ENCODE measurements around the gene GH1.

GH1 gene

DNA sequence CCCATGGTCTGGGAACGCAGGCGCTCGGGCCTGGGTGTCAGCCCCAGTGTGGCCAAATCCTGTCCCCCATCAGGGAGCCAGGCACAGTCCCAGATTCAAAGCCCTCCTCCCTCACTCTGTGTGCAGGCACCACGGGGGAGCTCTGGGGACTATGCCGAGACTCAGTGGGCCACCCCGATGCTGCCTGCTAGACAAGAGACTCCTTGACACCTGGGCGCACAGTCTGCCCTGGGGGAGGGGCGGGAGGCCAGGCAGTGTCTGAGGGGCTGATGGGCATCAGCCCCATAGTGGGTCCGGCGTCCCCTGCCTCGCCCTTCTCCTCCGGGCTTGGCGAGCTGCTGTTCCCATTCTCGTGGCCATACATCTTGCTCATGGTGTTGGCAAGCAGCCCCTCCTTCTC is 21.9 kb upstream of the GH1 start:
- Histone ChIP-seq H3K4me1 (ENCODE audit: insufficient read depth, low read length) (no peaks in the 10 kb centered on the region), H3K9me3 (ENCODE audit: low read length) (no peaks in the 10 kb centered on the region), H3K4me3 (ENCODE audit: low read length) (no peak overlapping the region), H3K27me3 (ENCODE audit: insufficient read depth, low read length) (no peaks in the 10 kb centered on the region), H2AFZ (ENCODE audit: low read depth, low read length) (no peak overlapping the region), H3K36me3 (ENCODE audit: insufficient read depth, low read length) (no peaks in the 10 kb centered on the region)

DNA sequence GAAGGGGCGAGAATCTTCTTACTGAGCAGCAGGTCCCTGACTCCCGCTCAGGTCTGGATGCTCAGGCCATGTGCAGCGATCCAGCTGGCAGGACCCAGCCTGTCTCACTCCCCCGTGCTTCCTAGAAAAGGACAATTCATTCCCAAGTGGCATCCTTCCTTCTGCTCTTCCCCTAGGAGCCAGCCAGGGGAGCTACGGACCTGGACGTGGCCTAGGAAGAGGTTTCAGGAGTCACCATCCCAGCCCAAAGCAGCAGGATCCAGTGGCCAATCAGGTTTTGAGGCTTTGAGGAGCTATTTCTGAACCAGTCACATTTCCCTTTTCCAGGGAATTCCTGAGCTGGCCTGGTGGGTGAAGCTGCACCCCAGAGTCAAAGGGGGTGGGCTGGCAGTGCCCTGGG is 21.2 kb upstream of the GH1 start:
- no peak overlapping the region for H2AFZ ChIP-seq (ENCODE audit: low read depth, low read length)
- H3K9me3 ChIP-seq (ENCODE audit: low read length) = no peaks in the 10 kb centered on the region
- H3K36me3 ChIP-seq (ENCODE audit: insufficient read depth, low read length) = no peaks in the 10 kb centered on the region
- no peaks in the 10 kb centered on the region for H3K27me3 ChIP-seq (ENCODE audit: insufficient read depth, low read length)
- H3K4me3 ChIP-seq (ENCODE audit: low read length) = no peak overlapping the region
- no peaks in the 10 kb centered on the region for H3K4me1 ChIP-seq (ENCODE audit: insufficient read depth, low read length)

DNA sequence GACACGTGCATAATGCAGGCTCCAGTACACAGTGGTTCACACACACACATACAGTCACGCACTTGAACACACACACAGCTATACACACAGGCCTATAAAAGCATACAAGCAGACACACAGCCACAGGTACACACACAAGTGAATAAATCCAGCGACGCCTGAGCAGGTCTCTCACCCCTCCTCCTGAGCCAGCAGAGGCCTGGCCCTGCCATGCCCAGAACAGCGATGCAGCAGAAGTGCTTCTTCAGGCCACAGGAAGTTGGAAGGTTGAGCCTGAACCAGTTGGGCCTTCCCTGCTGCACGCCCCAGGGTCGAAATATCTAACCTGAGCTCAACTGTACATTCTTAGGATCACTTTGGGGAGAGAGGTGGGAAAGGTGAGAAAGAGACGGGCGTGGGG is 20.8 kb upstream of the GH1 start:
- Histone ChIP-seq H3K4me3 (ENCODE audit: low read length) (no peak overlapping the region), H2AFZ (ENCODE audit: low read depth, low read length) (no peak overlapping the region), H3K36me3 (ENCODE audit: insufficient read depth, low read length) (no peaks in the 10 kb centered on the region), H3K9me3 (ENCODE audit: low read length) (no peaks in the 10 kb centered on the region), H3K27me3 (ENCODE audit: insufficient read depth, low read length) (no peaks in the 10 kb centered on the region), H3K4me1 (ENCODE audit: insufficient read depth, low read length) (no peaks in the 10 kb centered on the region)

DNA sequence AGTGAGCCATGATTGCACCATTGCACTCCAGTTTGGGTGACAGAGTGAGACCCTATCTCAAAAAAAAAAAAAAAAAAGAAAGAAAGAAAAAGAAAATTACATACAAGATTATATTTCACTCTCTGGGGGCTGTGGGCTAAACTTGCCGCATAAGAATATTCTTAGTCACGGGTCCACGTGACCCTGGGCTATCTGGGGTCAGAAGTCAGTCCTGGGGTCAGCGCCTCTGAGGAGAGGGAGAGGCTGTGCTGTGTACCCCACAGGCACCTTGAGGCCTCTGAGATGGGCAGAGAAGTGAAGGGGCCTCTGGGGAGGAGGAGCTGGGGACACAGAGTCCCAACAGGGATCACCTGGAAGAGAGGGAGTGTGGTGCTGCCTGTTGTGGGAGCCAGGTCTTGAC is 19.3 kb upstream of the GH1 start:
- Histone ChIP-seq H2AFZ (ENCODE audit: low read depth, low read length) (no peak overlapping the region), H3K4me1 (ENCODE audit: insufficient read depth, low read length) (no peaks in the 10 kb centered on the region), H3K9me3 (ENCODE audit: low read length) (no peaks in the 10 kb centered on the region), H3K4me3 (ENCODE audit: low read length) (no peak overlapping the region), H3K36me3 (ENCODE audit: insufficient read depth, low read length) (no peaks in the 10 kb centered on the region), H3K27me3 (ENCODE audit: insufficient read depth, low read length) (no peaks in the 10 kb centered on the region)

DNA sequence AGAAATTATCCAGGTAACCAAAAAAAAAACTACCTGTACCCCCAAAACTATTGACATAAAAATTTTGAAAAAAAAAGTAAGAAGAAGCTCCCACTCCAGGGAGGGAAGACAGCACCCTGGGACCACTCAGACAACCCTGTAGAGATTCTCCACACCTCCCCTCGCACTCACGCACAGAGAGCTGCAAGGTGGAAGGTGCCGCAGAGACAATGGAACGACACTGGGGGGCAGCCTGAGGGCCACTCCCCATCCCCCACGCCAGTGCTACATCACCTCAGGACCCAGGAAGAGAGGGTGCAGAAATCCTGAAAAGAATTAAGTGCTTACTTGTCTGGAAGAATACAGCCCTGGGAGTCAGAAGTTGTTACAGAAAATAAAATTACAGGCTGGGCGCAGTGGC is 18.7 kb upstream of the GH1 start:
- Histone ChIP-seq H3K27me3 (ENCODE audit: insufficient read depth, low read length) (no peaks in the 10 kb centered on the region), H2AFZ (ENCODE audit: low read depth, low read length) (no peak overlapping the region), H3K9me3 (ENCODE audit: low read length) (no peaks in the 10 kb centered on the region), H3K4me3 (ENCODE audit: low read length) (no peak overlapping the region), H3K4me1 (ENCODE audit: insufficient read depth, low read length) (no peaks in the 10 kb centered on the region), H3K36me3 (ENCODE audit: insufficient read depth, low read length) (no peaks in the 10 kb centered on the region)

DNA sequence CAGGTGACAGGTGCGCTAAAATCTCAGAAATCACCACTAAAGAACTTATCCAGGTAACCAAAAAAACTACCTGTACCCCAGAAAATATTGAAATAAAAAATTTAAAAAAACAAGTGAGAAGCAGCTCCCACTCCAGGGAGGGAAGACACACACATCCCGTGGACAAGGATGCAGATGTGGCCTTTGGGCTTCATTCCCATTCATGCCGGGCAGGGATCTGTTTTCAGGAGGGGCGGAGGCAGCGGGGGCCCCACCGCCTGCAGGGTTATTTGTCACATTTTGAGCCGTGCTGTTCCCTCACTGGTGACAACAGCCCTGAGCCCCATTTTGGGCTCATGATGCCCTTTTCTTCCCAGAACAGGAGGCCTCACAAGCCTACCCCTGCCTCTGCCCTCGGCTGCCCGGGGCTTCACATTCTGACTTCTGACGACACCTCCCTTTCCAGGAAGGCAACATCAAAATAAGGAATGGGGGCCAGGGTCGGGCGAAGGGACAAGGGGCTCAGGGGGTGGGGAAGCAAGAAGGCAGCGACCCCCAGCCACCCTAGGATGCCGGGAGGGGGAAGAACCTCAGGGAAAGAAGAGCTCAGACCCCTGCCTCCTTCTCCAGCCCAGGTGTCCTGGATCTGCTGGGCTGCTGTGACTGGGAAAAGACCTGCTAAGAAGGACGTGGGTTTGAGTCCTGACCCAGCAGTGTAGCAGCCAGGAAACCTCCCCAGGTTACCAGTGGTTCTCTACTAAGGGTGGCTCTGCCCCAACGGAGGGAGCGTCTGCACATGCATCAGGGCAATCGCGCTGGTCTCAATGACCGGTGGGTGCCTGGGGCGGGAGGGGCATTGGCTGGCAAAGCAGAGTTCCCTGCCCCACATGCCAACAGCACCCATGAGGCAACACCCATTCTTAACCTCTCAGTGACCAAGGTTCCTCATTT is 15.8 kb upstream of the GH1 start:
- no peaks in the 10 kb centered on the region for H3K27me3 ChIP-seq (ENCODE audit: insufficient read depth, low read length)
- no peak overlapping the region for H2AFZ ChIP-seq (ENCODE audit: low read depth, low read length)
- no peaks in the 10 kb centered on the region for H3K4me1 ChIP-seq (ENCODE audit: insufficient read depth, low read length)
- H3K9me3 ChIP-seq (ENCODE audit: low read length) = no peaks in the 10 kb centered on the region
- no peak overlapping the region for H3K4me3 ChIP-seq (ENCODE audit: low read length)
- H3K36me3 ChIP-seq (ENCODE audit: insufficient read depth, low read length) = no peaks in the 10 kb centered on the region

DNA sequence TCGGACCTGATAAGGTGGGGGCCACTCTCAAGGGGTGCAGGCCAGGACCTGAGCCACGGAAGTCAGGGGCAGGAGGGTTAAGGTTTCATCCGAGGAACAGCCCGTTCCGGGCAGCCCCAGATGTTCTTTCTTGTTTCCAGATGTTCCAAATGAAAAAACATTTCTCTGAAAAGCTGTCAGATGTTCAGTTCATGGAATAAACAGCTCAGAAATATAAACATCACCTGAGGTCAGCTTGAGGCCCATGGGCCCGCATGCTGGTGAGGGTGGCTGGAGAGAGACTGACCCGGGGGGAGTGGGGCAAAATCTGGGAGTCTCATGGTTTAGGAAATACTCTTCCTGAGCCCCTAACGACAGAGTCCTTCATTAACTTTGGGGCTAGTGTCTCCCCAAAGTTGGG is 15.0 kb upstream of the GH1 start:
- Histone ChIP-seq H3K9me3 (ENCODE audit: low read length) (no peaks in the 10 kb centered on the region), H3K4me3 (ENCODE audit: low read length) (no peak overlapping the region), H3K36me3 (ENCODE audit: insufficient read depth, low read length) (no peaks in the 10 kb centered on the region), H3K27me3 (ENCODE audit: insufficient read depth, low read length) (no peaks in the 10 kb centered on the region), H3K4me1 (ENCODE audit: insufficient read depth, low read length) (no peaks in the 10 kb centered on the region), H2AFZ (ENCODE audit: low read depth, low read length) (no peak overlapping the region)

DNA sequence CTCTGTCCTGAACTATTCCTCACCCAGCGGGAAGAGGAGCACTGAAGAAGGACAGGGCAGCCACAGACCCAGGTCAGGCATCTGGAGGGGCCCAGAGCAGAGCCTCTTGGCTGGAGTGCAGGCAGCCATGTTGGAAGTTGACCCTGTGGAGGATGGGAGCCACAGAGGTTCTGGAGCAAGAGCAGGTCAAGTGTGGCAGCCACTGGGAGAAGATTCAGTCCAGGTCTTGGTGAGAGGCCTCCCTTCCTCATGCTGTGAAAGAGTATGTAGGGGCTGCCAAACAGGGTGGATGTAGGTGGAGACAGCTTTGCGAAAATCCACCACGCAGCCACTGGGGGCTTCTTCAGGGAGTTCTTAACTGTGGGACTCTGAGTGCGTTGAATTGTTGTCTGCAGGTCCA is 14.1 kb upstream of the GH1 start:
- Histone ChIP-seq H3K9me3 (ENCODE audit: low read length) (no peaks in the 10 kb centered on the region), H3K36me3 (ENCODE audit: insufficient read depth, low read length) (no peaks in the 10 kb centered on the region), H3K4me1 (ENCODE audit: insufficient read depth, low read length) (no peaks in the 10 kb centered on the region), H3K27me3 (ENCODE audit: insufficient read depth, low read length) (no peaks in the 10 kb centered on the region), H2AFZ (ENCODE audit: low read depth, low read length) (no peak overlapping the region), H3K4me3 (ENCODE audit: low read length) (no peak overlapping the region)

DNA sequence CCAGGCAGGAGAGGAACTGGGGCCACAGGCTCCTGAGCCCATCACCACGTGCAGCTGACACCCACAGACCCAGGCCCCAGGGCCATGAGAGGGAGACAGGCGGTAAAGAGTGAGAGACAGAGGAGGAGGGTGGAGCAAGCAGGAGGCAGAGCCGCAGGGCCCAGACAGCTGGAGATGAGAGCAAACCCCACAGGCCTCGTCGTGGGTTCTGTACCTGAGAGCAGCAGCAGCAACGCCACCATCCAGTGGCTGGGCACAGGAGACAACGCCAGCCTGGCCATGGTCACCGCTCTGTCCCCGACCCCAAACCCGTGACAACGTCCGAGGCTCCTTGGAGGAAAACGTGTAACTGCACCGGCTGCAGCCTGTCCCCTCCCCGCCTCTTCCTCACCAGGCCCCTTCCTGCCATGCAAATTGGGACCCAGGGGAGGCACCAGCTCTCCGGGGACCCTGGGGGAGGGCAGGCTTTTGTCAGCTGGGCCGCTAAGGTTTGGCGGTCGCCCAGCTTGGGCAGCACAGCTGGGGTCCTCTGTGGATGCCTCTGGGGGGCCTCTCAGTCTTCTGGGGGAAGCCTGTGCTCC is 13.4 kb upstream of the GH1 start, which contains the start of gene CD79B:
CD79B (minus strand) TSS at position 351 of the 581 bp plus-strand sequence; CDS start at position 281, 70 bp downstream.
- no peaks in the 10 kb centered on the region for H3K4me1 ChIP-seq (ENCODE audit: insufficient read depth, low read length)
- no peaks in the 10 kb centered on the region for H3K9me3 ChIP-seq (ENCODE audit: low read length)
- no peaks in the 10 kb centered on the region for H3K36me3 ChIP-seq (ENCODE audit: insufficient read depth, low read length)
- H2AFZ ChIP-seq (ENCODE audit: low read depth, low read length) = no peak within 1 kb of the TSS
- no peaks in the 10 kb centered on the region for H3K27me3 ChIP-seq (ENCODE audit: insufficient read depth, low read length)
- no peak within 1 kb of the TSS for H3K4me3 ChIP-seq (ENCODE audit: low read length)

DNA sequence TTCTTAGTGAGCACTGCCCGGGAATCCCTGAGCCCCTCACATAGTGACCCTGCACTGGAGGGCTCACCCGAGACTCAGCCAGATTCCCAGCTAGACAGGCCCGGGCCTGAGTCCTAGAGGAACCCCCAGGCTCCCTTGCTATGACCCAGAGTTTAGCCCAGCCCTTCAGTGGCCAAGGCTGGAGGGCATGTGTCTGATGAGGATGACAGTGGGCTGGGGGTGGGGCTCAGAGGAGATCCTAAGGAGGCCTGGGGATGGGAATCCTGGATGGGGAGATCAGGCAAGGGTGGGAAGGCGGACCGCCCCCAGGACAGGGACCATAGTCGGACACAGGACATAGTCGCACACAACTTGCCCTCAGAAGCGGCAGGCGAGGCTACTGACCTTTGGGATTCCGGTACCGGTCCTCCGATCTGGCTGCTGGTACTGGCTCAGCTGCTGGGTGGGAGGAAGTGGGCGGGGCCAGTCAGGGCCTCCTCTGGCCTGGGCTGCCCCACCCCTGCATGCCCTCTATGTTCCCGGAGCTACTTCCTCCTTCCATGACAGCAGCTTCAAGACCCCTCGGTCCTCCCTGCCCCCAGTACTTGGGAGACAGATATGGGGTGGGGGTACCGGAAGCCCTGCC is 12.4 kb upstream of the GH1 start:
- Histone ChIP-seq H3K9me3 (ENCODE audit: low read length) (no peaks in the 10 kb centered on the region), H2AFZ (ENCODE audit: low read depth, low read length) (no peak overlapping the region), H3K36me3 (ENCODE audit: insufficient read depth, low read length) (no peaks in the 10 kb centered on the region), H3K4me3 (ENCODE audit: low read length) (no peak overlapping the region), H3K27me3 (ENCODE audit: insufficient read depth, low read length) (no peaks in the 10 kb centered on the region), H3K4me1 (ENCODE audit: insufficient read depth, low read length) (no peaks in the 10 kb centered on the region)

DNA sequence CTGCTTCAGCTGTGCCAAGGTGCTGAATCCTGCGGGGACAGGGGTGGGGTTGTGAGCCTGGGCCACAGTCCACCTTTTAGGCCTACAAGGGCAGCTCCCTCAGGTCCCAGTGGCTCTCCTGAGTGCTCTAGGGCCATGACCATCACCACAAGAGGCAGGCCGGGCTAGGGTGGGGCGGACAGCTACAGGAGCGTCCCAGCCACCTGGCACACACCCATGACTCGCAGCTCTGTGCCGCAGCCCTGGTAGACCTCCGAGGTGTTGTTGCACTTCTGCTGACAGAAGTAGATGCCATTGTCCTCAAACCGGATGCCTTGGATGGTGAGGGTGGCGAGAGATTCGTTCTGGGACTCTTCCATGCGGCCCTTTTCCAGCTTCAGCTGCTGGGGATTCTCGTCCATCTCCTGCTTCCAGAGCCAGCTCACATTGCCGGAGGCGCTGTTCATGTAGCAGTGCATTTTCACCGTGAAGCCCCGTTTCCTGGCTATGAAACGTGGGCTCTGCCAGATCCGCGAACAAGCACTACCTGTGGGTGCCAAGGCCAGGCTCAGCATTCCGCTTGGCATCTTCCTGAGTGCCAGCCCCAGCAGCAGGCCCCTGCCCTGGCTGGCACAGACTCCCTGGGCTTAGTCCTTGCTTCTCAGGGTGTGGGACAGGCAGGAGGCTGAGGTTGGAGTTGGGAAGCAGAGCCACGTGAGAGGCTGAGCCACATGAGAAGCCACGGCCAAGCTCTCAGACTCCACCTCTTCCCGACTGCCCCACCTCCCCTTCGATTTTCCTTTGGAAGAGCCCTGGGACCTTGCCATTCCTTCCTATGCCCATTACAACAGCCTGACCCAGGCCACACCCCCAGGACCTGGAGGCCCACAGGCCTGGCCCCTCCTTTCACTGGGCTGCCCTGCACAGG is 11.5 kb upstream of the GH1 start:
- H2AFZ ChIP-seq (ENCODE audit: low read depth, low read length) = no peak overlapping the region

DNA sequence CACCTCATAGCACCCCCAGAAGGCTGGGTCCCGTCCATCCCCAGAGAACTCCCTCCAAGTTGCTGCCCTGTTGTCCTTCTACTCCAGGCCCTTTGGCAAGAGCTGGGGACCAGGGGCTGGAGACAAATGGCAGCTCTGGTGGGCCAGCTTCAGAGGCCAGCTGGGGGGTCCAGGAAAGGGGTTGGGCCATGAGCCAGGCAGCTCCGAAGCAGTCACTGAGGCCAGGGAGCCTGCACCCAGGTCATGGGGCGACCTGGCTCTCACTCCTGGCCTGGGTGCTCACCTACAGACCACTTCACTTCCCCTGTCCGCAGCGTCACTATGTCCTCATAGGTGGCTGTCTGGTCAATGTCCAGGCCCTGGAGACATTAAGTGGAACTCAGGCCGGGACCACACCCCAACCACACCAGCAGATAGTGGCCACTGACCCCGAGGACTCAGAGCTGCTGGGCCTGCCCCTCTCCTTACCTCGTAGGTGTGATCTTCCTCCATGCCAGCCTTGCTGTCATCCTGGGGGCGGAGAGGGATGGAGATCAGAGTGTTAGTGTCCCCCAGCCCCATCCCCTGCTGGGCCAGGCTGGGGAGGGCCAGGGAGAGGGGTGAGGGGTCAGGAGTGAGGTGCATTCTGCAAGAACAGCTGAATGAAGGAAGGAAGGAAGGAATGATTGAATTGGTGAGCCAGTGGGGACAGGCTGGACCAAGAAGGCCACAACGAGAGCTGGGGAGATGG is 10.5 kb upstream of the GH1 start:
- Histone ChIP-seq H3K36me3 (ENCODE audit: insufficient read depth, low read length) (no peaks in the 10 kb centered on the region), H3K9me3 (ENCODE audit: low read length) (no peaks in the 10 kb centered on the region), H3K4me3 (ENCODE audit: low read length) (no peak overlapping the region), H3K4me1 (ENCODE audit: insufficient read depth, low read length) (no peaks in the 10 kb centered on the region), H2AFZ (ENCODE audit: low read depth, low read length) (no peak overlapping the region), H3K27me3 (ENCODE audit: insufficient read depth, low read length) (no peaks in the 10 kb centered on the region)

More for the DNA sequence above, 11.5 kb upstream of the GH1 start:
- Histone ChIP-seq H3K4me3 (ENCODE audit: low read length) (no peak overlapping the region), H3K27me3 (ENCODE audit: insufficient read depth, low read length) (no peaks in the 10 kb centered on the region), H3K36me3 (ENCODE audit: insufficient read depth, low read length) (no peaks in the 10 kb centered on the region), H3K4me1 (ENCODE audit: insufficient read depth, low read length) (no peaks in the 10 kb centered on the region), H3K9me3 (ENCODE audit: low read length) (no peaks in the 10 kb centered on the region)

Measured in neuron (in vitro differentiated cells).